Skeletal muscle tissue (tissue), 4 donors: ENCODE measurements around the gene PHACTR1. TPM values are rescaled to one million over a fixed set of nuclear protein-coding genes. Genes with fewer than 3 reads are reported as not detected.

Source experiments
- H3K27ac ChIP-seq: one replicate; pipeline ENCODE4 v1.7.0; 2013; ENCODE audit warnings: mild to moderate bottlenecking, low read depth, low read length, inconsistent platforms
- H3K27me3 ChIP-seq, 3 donors: one replicate each; pipeline ENCODE4 v1.7.0; 2013; ENCODE audit warnings: low read length in 3 of 3; ENCODE audit not compliant: control insufficient read depth in 3 of 3, insufficient read depth in 3 of 3
- H3K36me3 ChIP-seq, 3 donors: one replicate each; pipeline ENCODE4 v1.7.0; 2013; ENCODE audit warnings: low read length in 3 of 3; ENCODE audit not compliant: control insufficient read depth in 3 of 3, insufficient read depth in 3 of 3
- H3K4me1 ChIP-seq, 3 donors: one replicate each; pipeline ENCODE4 v1.7.0; 2013; ENCODE audit warnings: low read length in 3 of 3, mild to moderate bottlenecking in 3 of 3; ENCODE audit not compliant: control insufficient read depth in 3 of 3, insufficient read depth in 3 of 3
- H3K4me3 ChIP-seq, 3 donors: one replicate each; pipeline ENCODE4 v1.7.0; 2013; ENCODE audit warnings: low read length in 3 of 3
- H3K9ac ChIP-seq, 3 donors: one replicate each; pipeline ENCODE4 v1.7.0; 2013; ENCODE audit warnings: low read length in 3 of 3, mild to moderate bottlenecking in 3 of 3, moderate library complexity in 2 of 3, low read depth in 1 of 3
- H3K9me3 ChIP-seq, 3 donors: one replicate each; pipeline ENCODE4 v1.7.0; 2013; ENCODE audit warnings: low read length in 3 of 3; ENCODE audit not compliant: control insufficient read depth in 3 of 3
- total RNA-seq: library from RNA; depleted of rRNA; stranded (reverse); fragments of >200 nt; gene quantifications from one replicate; pipeline ENCODE4 v1.2.3, GENCODE V29; 2014
- donor health status: Osteomylitis.

Gene PHACTR1
- total RNA-seq, 1 donor from 2014 or later, result 5.7 TPM

GRCh38 chr6:13228264-13229204 lies 512.0 kb downstream of the PHACTR1 start:
- Histone ChIP-seq H3K4me3 (no peak overlapping the region), H3K9ac (no peak overlapping the region), H3K36me3 (no peaks in the 10 kb centered on the region), H3K4me1 (no peaks in the 10 kb centered on the region), H3K27ac (no peak overlapping the region), H3K27me3 (no peaks in the 10 kb centered on the region), H3K9me3 (no peaks in the 10 kb centered on the region)

DNA sequence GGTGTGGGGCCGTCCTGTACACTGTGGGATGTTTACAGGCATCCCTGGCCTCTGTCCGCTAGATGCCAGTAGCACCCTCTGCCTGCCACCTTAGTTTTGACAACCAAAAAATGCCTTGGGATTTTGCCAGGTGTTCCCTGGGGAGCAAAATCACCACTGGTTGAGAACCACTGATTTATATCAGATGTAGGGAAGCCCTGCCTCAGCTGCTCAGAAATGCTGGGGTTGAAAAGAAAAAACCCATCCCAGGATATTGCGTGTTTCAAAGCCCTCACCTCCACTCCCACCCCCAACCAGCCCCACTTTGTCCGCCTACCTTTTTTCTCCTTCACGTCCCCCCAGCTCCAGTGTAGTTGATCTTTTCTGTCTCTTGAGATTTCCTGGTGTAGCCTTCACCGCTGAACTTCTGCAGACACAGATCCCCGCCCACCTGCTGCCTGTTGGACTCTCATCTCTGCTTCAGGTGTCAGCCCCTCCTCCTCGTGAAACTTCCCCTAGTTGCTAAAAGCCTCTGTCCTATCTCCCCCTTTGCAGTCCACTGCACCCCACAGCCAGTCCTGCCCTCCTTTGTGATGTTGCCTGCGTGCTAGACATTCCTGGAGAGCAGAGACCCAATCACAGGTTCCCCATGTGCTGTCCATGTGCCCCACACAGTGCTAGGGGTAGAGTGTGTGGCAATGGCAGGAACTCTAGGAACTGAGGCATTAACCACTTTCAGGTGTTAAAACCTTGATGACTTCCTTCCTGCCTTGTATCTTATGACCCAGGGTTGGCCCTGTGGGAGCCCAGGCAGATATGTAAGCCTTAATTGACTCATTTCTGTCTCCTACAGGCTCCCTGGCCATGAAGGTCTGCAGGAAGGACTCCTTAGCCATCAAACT lies 512.9 kb downstream of the PHACTR1 start:
- Histone ChIP-seq H3K9me3 (no peaks in the 10 kb centered on the region), H3K27ac (no peak overlapping the region), H3K9ac (no peak overlapping the region), H3K36me3 (no peaks in the 10 kb centered on the region), H3K27me3 (no peaks in the 10 kb centered on the region), H3K4me1 (no peaks in the 10 kb centered on the region), H3K4me3 (no peak overlapping the region)

GRCh38 chr6:13233106-13233505 lies 516.5 kb downstream of the PHACTR1 start:
- no peaks in the 10 kb centered on the region for H3K36me3 ChIP-seq
- H3K27ac ChIP-seq, result no peak overlapping the region
- no peak overlapping the region for H3K9ac ChIP-seq
- H3K4me3 ChIP-seq, result no peak overlapping the region
- H3K9me3 ChIP-seq, result no peaks in the 10 kb centered on the region
- H3K4me1 ChIP-seq, result no peaks in the 10 kb centered on the region
- H3K27me3 ChIP-seq, result no peaks in the 10 kb centered on the region

DNA sequence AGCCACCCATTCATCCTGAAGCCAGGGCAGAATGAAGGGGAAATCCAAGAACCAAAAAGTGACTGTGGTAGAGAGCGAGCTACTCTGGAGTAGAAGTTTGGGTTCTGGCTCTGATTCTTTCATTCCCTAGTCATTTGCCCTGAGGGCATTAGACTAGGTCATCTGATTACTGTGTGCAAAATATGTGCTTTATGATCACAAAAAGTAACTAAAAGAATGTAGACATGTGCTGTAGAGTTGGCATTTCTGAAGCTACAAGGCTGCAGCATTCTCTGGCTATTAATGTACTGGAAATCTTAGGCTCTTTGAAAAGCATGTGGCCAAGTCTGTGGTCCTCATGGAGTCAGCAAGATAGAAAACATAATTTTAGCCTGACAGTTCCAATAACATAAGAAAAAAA lies 517.6 kb downstream of the PHACTR1 start:
- H3K27me3 ChIP-seq, result no peaks in the 10 kb centered on the region
- no peaks in the 10 kb centered on the region for H3K9me3 ChIP-seq
- H3K36me3 ChIP-seq, result no peaks in the 10 kb centered on the region
- H3K27ac ChIP-seq, result no peak overlapping the region
- no peaks in the 10 kb centered on the region for H3K4me1 ChIP-seq
- no peak overlapping the region for H3K4me3 ChIP-seq
- no peak overlapping the region for H3K9ac ChIP-seq

- Histone ChIP-seq H3K9me3 (no peaks in the 10 kb centered on the region), H3K36me3 (no peaks in the 10 kb centered on the region), H3K27ac (no peak overlapping the region), H3K27me3 (no peaks in the 10 kb centered on the region), H3K4me1 (no peaks in the 10 kb centered on the region), H3K4me3 (no peak overlapping the region), H3K9ac (no peak overlapping the region)
Observed at GRCh38 chr6:13235339-13235738, 518.8 kb downstream of the PHACTR1 start.

GRCh38 chr6:13237318-13237717 lies 520.8 kb downstream of the PHACTR1 start:
- no peaks in the 10 kb centered on the region for H3K9me3 ChIP-seq
- H3K27ac ChIP-seq, result no peak overlapping the region
- no peaks in the 10 kb centered on the region for H3K4me1 ChIP-seq
- no peak overlapping the region for H3K4me3 ChIP-seq
- H3K27me3 ChIP-seq, result no peaks in the 10 kb centered on the region
- H3K9ac ChIP-seq, result no peak overlapping the region
- no peaks in the 10 kb centered on the region for H3K36me3 ChIP-seq

DNA sequence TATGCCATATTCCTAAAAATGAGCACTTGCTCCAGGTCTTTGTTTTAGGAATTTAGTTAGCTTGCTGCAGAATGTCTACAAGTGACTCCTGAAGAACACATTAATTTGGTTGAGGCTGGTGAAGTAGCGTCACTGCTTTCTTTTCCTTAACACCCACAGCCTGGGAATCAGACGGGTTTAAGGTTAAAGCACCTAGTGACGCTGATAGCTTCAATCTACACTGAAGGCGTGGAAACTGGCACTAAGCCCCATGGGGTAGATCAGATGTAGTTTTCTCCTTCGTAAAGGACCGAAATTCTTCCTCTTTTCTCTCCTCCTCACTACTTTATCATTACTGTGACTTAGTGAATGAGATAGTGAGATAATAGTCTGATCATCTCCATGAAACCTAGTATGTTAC lies 521.5 kb downstream of the PHACTR1 start:
- Histone ChIP-seq H3K9ac (no peak overlapping the region), H3K36me3 (no peaks in the 10 kb centered on the region), H3K27me3 (no peaks in the 10 kb centered on the region), H3K4me3 (no peak overlapping the region), H3K9me3 (no peaks in the 10 kb centered on the region), H3K4me1 (no peaks in the 10 kb centered on the region), H3K27ac (no peak overlapping the region)

GRCh38 chr6:13238640-13239216 lies 522.2 kb downstream of the PHACTR1 start:
- no peak overlapping the region for H3K9ac ChIP-seq
- H3K9me3 ChIP-seq, result no peaks in the 10 kb centered on the region
- H3K27ac ChIP-seq, result no peak overlapping the region
- no peaks in the 10 kb centered on the region for H3K36me3 ChIP-seq
- H3K27me3 ChIP-seq, result no peaks in the 10 kb centered on the region
- no peak overlapping the region for H3K4me3 ChIP-seq
- no peaks in the 10 kb centered on the region for H3K4me1 ChIP-seq

DNA sequence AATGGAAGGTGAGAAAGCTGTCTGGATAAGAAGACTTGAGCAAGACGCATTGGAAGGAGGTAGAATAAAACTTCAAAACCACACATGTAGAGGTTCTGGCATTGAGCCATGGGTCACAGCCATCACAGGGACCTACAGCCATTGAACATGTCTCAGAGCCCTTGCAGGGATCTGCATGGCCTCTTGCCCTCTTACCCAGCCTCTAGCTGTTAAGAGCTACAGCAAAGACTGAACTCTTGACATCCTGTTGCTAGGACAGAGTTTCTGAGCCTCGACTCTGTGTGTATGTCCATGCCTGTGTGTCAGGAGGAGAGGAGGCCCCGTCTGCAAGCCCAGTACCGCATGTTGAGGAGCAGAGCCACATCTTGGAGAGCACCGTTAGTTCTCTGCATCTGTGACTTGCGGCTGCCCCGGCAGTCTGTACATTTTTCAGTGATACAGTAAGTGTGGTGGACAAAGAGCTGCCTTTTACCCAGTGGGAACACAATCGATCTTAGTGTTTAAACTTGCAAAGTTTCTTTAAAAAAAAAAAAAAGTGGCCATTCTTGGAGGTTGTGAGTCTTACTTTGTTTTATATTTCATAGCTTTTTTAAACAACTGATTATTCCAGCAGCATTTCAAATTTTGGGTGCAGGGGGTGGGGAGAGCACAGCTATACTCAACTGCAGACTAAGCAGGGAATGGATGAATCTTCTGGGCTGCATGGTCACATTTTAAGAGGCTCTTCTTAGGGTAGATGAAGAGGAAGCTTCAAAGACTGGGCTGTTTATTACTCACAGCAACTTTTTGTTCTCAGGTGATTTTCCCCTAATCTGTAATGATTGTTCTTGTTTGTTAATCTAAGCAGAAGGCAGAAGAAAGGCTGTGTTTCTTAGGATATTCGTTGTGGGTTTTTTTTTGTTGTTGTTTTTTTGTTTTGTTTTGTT lies 523.2 kb downstream of the PHACTR1 start:
- no peak overlapping the region for H3K4me3 ChIP-seq
- H3K4me1 ChIP-seq, result no peaks in the 10 kb centered on the region
- no peak overlapping the region for H3K27ac ChIP-seq
- no peak overlapping the region for H3K9ac ChIP-seq
- H3K27me3 ChIP-seq, result no peaks in the 10 kb centered on the region
- no peaks in the 10 kb centered on the region for H3K9me3 ChIP-seq
- no peaks in the 10 kb centered on the region for H3K36me3 ChIP-seq
